Epithelial cell of umbilical artery (primary cell): ENCODE measurements around the gene KMT2A. TPM values are rescaled to one million over a fixed set of nuclear protein-coding genes. Genes with fewer than 3 reads are reported as not detected.

Experiments
- total RNA-seq: library from RNA; depleted of rRNA; stranded (reverse); fragments of >200 nt; gene quantifications from 2 replicates; pipeline ENCODE4 v1.2.3, GENCODE V29; 2014

Gene KMT2A
- total RNA-seq: 14.9 and 40.0 TPM in 2 replicates

GRCh38 chr11:118435893-118436624 is at the start of gene KMT2A:
Gene KMT2A, plus strand, starts transcription at chr11:118436492. Its CDS starts 21 bp downstream, at chr11:118436513.

GRCh38 chr11:118401151-118401879 is 35.0 kb upstream of the KMT2A start, which contains the start of gene ATP5MG:
Gene ATP5MG, plus strand, starts transcription at chr11:118401606. Its CDS starts 60 bp downstream, at chr11:118401666.

GRCh38 chr11:118527109-118527508 is 90.8 kb downstream of the KMT2A start, which contains the start of gene TTC36:
Gene TTC36, plus strand, starts transcription at chr11:118527474. Its CDS starts 21 bp downstream, at chr11:118527495.

GRCh38 chr11:118530683-118531596 is 94.6 kb downstream of the KMT2A start, which contains the start of gene TMEM25:
Gene TMEM25, plus strand, starts transcription at chr11:118531192. Its CDS starts 610 bp downstream, at chr11:118531802.

GRCh38 chr11:118572061-118572980 is 136.0 kb downstream of the KMT2A start, which contains the start of gene ARCN1:
Gene ARCN1, plus strand, starts transcription at chr11:118572409. Its CDS starts 139 bp downstream, at chr11:118572548.

Other genes with a start within 250 kb of the KMT2A start
- gene JAML, start 211.5 kb upstream of the KMT2A start, total RNA-seq: 0.65 and 1.2 TPM in 2 replicates
- 14.6 and 20.1 TPM in 2 replicates for gene MPZL3, start 184.1 kb upstream of the KMT2A start, total RNA-seq
- 82.5 and 180 TPM in 2 replicates for gene MPZL2, start 172.2 kb upstream of the KMT2A start, total RNA-seq
- gene CD3E, start 131.8 kb upstream of the KMT2A start, total RNA-seq: not detected in 2 replicates
- gene CD3D, start 93.8 kb upstream of the KMT2A start, total RNA-seq: not detected in 2 replicates
- gene CD3G, start 92.1 kb upstream of the KMT2A start, total RNA-seq: not detected in 2 replicates
- gene UBE4A, start 76.9 kb upstream of the KMT2A start, total RNA-seq: 24.7 and 29.3 TPM in 2 replicates
- gene ATP5MG, start 34.9 kb upstream of the KMT2A start, total RNA-seq: 52.9 and 155 TPM in 2 replicates
- 0.65 TPM in 1 of 2 replicates, not detected in the other for gene TTC36, start 91.0 kb downstream of the KMT2A start, total RNA-seq
- 12.3 and 21.4 TPM in 2 replicates for gene TMEM25, start 94.7 kb downstream of the KMT2A start, total RNA-seq
- 23.1 and 32.2 TPM in 2 replicates for gene IFT46, start 129.4 kb downstream of the KMT2A start, total RNA-seq
- 124 and 125 TPM in 2 replicates for gene ARCN1, start 135.9 kb downstream of the KMT2A start, total RNA-seq
- gene PHLDB1, start 171.1 kb downstream of the KMT2A start, total RNA-seq: 92.7 and 108 TPM in 2 replicates
- gene TREH, start 243.2 kb downstream of the KMT2A start, total RNA-seq: under 0.01 TPM in 1 of 2 replicates, not detected in the other